GM21381 (cell line): ENCODE results near the gene SSU72.

ENCODE experiments used
- ATAC-seq: cut with Tn5 transposase; IDR thresholded peaks from one replicate; pipeline ENCODE4 v1.9.1; 2021; ENCODE audit warnings: mild to moderate bottlenecking, moderate library complexity; ENCODE audit not compliant: unreplicated experiment

SSU72 gene

DNA sequence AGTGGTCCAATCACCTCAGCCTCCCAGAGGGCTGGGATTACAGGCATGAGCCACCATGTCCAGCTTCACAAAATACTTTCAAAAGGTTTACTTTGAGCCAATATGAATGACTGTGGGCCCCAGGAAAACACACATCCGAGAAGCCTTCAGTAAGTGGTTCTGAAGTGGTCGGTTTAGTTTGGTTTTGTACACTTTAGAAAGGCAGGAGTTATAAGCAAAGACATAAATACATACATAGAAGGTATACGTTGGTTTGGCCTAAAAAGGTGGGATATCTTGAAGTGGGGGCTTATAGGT lies 37.4 kb upstream of the SSU72 start:
- ATAC-seq, result no peak

DNA sequence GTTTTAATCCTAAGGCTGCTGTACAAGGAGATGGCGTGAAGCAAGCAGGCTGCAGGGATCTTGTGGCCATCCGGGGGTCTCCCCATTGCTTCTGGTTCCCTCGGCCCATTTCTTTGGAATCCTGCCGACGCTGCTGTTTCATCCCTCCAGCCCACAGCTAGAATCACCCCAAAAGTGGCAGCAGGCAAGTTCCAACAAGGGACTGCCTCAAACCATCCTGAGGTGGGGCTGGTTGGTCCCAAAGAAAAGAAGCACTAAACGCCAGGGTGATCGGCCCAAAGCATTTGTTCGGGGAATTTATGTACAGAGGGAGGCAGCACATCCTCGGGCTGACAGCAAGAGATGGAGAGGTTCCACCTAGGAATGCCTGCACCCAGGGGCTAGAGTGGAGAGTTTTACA lies 36.1 kb upstream of the SSU72 start:
- ATAC-seq, result no peak

DNA sequence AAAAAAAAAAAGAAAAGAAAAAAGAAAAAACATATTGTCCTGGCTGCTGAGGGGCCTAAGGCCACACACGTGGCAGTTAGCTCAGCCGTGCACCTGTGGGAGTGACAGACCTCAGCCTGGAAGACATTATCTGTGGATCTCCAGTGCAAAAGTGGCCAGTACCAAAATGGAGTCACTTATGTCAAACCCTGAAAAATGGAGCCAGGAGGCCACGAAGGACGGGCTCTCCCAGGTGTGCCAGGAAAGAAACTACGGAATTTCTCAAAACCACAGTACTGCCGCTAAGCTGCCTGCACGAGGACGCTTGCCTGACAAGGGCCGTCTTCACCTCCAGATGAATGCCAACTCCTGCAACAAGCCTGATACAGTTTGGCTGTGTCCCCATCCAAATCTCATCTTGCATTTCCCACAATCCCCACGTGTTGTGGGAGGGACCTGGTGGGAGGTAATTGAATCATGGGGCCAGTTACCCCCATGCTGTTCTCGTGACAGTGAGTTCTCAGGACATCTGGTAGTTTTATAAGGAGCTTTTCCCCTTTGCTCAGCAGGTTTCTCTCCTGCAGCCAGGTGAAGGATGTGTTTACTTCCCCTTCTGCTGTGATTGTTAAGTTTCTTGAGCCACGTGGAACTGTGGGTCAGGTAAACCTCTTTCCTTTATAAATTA lies 35.3 kb upstream of the SSU72 start:
- ATAC-seq, result no peak

DNA sequence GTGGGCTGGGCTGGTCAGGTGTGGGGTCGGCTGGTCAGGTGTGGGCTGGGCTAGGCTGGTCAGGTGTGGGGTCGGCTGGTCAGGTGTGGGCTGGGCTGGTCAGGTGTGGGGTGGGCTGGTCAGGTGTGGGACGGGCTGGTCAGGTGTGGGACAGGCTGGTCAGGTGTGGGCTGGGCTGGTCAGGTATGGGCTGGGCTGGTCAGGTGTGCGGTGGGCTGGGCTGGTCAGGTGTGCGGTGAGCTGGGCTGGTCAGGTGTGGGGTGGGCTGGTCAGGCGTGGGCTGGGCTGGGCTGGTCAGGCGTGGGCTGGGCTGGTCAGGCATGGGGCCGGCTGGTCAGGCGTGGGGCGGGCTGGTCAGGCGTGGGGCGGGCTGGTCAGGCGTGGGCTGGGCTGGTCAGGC lies 31.6 kb upstream of the SSU72 start:
- ATAC-seq, result no peak

DNA sequence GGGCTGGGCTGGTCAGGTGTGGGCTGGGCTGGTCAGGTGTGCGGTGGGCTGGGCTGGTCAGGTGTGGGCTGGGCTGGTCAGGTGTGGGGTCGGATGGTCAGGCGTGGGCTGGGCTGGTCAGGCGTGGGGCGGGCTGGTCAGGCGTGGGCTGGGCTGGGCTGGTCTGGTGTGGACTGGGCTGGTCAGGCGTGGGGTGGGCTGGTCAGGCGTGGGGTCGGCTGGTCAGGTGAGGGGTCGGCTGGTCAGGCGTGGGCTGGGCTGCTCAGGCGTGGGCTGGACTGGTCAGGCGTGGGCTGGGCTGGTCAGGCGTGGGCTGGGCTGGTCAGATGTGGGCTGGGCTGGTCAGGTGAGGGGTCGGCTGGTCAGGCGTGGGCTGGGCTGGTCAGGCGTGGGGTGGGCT lies 31.1 kb upstream of the SSU72 start:
- no peak for ATAC-seq

DNA sequence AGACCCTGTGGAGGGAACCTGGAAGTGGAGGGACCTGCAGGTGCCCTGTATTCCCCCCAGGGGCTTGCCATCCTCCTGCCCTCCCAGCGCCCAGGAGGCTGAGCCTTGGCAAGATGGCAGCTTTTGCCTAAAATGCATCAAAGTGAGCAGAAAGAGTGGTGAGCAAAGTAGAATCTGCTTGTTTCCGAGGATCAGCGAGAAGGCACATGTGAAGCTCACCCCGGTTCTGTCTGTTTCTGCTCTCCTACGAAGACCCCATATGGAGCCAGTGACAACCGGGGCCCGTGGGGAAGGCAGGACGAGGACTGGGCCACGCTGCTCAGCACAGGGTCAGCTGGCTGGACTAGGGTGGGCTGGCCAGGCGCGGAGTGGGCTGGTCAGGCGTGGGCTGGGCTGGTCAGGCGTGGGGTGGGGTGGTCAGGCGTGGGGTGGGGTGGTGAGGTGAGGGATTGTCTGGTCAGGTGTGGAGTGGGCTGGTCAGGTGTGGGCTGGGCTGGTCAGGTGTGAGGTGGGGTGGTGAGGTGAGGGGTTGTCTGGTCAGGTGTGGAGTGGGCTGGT lies 30.4 kb upstream of the SSU72 start:
- ATAC-seq, result no peak

DNA sequence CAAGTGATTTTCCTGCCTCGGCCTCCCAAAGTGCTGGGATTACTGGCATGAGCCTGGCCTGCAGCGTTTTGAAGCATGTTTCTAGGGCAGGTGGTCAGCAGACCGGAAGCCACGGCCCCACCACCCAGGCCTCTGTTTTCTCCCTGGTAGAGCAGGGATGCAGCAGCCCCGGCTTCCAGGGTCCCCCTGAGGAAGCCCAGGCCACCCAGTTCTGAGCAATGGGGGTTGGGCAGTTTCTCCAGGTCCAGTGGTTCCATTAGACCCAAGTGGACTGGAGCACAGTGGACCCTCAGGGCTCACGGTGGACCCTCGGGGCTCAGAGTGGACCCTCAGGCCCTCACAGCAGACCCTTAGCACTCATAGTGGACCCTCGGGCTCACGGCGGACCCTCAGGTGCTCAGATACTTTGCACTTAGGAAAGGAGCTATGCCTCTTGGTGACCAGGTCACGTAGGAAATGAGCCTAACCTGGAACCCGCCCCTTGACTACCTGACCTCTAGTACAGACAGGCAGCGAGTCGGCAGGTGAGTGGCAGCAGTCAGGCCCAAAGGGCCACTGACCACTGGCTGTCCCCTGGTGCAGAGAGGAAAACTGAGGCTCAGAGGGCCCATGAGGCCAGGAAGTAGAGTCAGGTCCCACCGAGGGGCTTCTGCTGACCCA lies 29.8 kb upstream of the SSU72 start:
- ATAC-seq, result no peak

DNA sequence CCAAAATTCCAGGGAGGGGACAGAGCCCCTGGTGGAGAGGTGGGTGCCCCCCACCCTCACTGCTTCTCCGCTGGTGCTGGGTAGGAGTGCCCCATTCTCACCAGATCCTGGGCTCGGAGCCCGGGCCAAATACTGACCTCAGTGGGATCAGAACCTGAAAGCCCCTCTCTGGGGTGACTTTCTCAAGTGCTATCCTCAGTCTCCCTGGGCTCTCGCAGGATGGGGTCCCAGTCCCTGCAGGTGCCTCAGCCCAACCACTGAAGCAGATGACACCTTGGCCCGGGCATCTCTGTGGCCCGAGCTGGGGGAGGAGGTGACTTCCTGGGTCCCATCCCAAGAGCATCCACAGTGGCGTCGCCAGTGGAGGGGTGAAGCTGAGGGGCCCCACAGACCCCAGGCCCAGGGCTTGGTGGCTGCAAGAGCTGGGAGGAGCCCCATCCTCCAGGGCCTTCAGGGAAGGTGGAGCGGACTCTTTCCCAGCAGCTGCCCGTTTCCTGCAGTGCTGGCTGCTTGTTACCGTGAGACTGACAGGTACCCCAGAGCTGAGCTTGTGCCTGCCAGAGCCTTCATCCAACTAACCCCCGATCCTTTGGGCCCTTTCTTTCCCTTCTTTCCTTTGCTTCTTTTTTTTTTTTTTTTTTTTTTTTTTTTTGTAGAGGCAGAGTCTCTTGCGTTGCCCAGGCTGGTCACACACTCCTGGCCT lies 29.2 kb upstream of the SSU72 start:
- no peak for ATAC-seq

DNA sequence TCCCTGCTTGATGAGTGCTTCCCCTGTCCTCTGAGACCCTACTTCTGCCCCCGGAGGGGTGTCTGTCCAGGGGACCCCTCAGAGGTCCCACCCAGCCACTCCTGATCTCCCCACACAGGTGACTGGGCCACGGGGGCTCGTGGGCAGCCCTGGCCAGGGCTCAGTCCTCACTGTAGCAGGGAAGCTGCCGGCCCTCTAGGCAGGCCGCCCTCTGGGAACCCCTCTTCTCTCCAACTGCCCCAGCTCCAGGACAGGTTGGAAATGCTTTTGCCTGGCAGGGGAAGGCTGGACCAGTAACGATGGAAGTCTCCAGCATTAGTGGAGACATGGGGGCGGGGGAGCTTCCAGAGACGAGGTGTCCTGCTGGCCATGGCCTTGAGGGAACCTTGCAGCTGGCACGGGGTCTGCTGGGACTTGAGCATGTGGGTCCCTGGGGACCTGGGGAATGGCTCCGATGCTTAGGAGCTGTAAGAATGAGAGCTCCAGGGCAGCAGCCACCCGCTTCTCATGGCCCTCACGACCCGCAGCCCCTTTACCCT lies 28.4 kb upstream of the SSU72 start:
- no peak for ATAC-seq

DNA sequence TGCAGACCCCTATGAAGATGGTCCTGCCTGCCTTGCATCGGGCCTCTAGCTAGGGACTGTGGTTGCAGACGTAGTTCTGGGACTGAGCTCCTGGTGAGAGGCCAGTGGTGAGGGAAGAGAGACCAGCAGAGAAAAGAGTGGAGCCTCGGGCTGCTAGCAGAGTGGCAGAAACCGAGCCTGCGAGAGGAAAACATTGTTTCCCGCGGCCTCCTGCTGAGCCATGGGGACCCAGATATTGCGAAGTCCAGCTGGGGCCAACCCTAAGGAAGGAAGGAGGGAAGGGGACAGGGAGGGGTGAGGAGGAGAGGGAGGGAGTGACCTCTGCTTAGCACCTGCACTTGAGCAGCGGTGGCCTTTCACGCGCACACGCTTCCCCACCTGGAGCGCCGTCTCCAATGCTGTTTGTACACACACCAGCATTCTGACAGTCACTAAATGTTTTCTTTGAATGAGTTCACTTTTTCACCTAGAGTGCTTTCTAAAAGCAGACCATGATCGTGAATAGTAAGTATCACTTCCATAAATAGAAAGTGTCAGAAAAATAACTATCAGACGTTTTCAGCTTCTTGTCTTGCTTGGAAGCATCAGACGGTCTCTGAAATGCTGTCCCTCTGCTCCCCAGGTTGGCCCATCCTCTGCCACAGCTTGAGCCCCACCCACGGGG lies 27.8 kb upstream of the SSU72 start:
- ATAC-seq, result no peak

DNA sequence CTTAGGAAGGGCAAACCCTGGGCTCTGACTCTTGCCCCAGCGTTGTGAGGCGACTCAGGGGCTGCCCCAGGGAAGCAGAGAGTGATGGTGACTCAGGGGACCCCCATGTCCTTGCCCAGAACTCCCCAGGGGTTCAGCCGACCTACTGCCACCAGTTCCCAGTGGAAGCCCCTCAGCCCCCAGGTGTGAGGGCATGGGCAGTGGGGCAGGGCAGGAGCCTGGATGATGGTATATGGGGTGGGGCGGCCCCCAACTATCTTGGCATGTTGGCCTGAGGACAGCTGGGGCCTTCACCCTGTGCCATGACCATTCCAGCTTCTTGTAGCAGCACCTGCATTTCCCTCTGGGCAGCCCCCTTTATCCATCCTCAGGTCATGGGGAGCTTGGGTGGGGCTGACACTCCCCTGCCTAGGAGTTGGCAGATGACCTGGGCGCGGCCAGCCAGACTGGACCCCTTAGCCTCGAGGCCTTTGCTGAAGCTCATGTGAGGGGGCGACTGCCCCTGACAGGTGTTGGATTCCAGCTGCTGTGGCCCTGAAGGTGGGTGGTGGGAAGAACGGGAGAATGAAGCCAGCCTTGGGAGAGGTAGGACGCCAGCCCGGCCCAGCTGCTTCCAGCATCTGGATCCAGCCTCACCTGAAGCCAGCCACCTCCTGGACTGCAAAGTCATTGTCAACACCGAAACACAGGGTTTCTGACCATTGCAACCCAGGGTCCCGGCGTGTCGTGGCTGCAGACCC lies 27.1 kb upstream of the SSU72 start:
- ATAC-seq, result no peak

DNA sequence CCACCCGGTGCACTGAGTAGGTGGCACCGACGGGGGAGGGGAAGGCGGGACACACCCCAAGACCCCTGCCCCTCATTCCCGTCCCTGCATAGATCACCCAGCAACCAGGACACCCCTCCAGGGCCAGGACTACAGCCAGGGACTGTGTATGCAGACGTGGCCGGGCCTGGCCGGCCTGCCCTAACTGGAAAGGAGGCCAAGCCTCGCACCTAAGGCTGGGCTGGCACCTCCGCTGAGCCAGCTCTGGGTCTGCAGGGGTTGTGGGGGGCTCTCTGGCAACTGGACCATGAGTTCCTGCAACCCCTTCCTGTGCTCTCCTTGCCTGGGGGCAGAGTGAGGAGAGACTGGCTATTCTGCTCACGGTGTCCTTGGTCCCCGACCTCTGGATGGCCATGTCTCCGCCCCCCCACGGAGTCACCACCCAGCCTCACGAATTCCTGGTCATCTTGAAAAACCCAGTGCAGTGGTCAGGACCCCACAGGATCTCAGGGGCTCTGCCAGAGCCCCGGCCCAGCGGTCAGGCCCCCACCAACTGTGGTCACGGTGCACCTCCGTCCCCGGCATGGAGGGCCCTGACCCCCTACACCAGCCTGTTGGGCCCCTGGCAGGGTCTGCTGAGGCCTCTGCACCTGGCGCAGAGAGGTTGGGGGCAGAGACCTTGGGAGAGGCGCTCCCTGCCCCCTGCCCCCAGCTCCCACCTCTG lies 26.3 kb upstream of the SSU72 start:
- ATAC-seq, result no peak

DNA sequence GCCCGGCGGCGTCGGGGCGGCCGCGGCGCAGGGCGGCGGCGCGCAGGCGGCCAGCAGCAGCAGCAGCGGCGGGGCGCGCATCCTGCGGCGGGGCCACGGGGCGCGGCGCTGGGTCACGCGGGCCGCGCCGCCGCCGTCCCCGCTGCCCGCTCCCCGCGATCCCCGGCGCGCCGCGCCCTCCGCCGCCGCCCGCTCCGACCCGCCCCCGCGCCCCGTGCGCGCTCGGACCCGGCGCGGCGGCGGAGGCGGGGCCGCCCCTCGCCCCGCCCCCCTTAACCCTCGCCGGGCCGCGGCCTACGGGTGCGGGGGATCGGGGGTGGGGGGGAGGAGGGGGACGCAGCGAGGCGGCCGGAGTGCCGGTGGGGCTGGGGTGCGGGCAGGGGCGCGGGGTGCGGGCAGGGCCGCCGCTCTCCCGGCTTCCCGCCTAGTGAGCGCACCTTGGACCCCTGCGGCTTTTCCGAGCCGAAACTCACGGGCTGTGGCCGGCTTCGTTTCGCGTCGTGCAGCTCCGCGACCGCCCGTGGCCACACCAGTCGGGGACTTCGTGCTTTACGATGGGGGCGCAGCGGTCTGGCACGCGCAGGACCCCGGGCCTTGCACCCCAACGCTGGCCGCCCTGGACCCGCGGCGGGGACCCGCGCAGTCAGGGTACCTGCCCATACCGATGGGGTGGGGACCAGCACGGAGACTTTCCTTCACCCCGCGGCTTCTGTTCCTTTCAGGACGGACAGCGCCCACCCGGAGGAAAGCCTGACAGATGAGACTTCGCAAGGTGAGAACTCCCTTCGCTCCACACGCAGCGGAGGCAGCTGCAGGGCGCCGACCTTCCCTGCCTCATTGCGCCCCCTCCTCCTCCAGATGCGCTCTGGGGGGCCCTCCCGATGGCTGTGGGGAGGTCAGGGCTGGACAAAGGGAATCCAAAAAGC lies 25.5 kb upstream of the SSU72 start, which contains the start of gene FNDC10:
Gene FNDC10 (minus strand): TSS at position 201 of the 926 bp plus-strand sequence. CDS start 120 bp downstream, at position 81.
- no peak for ATAC-seq

DNA sequence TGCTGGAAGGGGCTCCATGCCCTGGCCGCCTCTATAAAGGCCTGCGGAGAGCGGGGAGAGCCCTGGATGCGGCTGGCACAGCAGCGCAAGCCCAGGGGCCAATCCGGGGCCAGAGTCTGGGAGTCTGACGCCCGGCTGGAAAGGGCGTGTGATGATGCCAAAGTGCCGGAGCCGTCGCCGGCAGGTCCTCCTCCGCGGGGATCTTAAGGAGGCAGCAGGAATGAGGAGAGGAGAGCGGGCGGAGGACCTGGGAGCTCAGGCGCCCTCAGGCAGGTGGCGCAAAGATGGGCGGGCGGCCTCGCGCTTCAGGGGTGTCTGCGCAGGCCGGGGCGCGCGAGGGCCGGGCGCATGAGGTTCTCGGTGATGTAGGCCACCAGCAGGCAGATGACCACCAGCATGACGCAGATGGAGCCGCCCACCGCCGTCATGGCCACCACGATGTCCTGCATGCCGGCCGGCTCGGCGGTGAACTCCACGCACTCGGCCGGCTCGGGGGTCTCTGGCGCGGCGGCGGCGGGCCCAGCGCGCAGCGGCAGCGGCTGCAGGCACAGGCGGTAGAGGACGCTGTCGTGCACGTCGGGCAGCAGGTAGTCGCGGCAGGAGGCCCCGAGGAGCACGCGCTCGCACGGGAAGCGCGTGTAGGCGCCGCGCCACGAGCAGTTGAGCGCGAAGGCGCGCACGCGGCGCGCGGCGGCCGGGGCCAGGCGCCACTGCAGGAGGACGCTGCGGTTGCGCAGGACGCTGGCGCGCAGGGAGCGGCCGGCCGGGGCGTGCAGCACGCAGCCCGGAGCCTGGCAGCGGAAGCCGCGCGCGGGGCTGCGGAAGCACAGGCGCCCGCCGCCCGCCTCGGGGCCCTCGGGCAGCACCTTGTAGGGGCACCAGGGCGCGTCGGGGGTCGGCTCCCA lies 24.6 kb upstream of the SSU72 start:
- ATAC-seq, result no peak

DNA sequence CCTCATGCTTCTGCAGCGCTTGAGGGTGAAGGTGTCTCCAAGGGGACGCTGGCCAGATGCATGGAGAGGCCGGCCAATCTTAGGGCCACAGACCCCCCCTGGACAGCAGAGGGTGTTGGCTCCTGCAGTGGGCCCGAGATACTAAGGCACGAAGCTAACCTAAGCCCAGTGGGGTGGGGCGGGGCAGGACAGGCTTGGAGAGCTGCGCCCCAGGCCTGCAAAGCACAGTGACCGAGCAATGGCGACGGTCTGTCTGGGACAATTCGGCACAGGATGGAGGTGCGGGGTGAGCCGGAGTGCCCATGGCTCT lies 24.0 kb upstream of the SSU72 start:
- ATAC-seq, result no peak

DNA sequence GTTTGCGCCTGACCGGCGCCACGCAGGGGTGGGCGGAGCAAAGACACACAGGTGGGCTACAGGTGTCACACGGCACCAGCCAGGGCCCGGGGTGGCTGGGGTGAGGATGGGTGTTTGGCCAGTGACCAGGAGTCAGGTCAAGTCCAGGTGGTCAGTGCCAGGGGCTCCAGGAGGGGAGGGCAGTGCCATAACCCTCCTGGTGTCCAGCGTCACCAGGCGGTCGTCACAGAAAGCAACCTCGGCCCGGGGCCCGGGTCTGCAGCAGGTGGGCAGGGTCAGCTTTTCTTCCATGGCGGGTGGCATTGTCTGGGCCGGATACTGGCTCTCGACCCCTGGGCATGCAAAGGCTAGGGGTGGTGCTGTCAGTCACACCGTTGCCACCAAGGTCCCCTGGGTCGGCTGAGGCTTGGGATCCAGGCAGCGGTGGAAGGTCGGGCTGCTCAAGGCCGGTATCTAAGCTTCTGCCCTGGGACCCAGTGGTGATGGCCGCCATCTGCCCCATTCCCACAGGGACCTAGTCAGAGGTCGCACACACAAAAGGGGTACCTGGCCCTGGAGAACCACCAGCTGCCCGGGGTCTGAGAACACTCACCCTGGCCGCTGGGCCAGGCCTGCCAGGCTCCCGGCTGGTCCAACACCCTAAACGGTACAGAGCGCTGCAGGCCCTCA lies 23.5 kb upstream of the SSU72 start:
- no peak for ATAC-seq

DNA sequence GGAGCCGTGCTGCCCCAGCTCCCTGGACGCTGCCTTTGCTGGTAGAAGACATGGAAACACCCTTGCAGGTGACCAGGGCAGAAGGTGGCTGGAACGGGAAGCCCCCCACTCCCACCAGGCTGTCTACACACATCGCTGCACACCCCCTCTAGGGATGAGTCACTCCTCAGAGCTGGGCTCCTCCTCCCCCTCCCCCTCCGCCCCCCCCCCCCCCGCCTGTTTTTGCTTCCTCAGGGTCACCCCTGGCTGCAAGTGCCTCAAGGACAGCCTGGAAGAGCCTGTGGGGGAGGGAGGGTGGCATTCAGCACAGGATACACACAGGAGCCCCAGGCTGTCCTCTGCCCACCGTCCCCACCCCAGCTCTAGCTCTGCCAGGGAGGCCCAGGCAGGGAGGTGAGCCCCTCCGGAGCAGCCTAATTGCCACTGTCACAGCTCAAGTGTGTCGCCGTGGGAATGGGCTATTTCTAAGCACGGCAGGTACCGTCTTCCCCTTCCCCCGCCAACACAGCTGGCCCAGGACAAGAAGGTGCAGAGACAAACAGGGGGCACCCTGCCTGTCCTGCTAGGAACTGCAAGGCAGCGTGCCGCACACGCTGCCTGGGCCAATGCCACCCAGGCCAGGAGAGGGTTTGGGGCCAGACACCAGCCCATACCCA lies 22.7 kb upstream of the SSU72 start:
- no peak for ATAC-seq
